NCI-H748 treated with DMSO at 0.1 percent for 48 hours (cell line): Measurements from ENCODE around the gene TOMM20.

Source experiments
- DNase-seq: peaks from one replicate; lab custom pipeline; 2025; lab: John Stamatoyannopoulos, UW

TOMM20 gene

DNA sequence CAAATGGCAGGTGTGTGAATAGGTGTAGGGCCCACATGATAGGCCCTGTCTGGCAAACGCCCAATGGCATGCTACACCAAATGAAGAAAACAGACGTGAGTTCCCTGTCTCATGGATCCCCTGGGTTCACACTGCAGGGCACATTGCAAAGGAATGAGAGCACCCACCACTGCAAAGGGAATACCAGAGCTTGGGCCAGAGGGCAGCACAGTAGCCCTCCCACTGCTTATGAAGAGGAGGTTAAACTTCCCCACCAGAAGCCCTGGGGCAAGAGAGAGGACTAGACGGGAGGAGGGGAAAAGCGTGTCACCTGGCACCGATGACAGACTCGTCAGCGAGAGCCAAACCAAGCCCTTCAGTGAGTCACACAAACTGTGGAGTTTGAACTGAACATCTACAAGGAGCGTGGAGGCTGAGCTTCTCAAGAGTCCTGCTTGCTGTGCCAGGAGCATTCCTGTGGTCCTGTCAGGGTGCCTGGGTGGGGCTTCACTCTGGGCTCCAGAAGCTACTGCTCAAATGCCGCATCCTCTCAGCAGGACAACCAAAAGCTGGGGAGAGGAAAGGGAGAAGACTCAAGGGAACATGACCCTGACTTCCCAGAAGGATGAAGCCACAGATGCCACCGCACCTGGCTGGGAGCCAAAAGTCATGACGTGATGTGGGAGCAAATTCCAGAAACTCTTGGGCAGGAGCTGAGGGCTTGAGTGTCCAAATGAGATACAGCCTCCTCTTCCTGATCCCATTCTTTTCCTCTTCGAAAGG lies 61.1 kb downstream of the TOMM20 start:
- DNase-seq = no peak

DNA sequence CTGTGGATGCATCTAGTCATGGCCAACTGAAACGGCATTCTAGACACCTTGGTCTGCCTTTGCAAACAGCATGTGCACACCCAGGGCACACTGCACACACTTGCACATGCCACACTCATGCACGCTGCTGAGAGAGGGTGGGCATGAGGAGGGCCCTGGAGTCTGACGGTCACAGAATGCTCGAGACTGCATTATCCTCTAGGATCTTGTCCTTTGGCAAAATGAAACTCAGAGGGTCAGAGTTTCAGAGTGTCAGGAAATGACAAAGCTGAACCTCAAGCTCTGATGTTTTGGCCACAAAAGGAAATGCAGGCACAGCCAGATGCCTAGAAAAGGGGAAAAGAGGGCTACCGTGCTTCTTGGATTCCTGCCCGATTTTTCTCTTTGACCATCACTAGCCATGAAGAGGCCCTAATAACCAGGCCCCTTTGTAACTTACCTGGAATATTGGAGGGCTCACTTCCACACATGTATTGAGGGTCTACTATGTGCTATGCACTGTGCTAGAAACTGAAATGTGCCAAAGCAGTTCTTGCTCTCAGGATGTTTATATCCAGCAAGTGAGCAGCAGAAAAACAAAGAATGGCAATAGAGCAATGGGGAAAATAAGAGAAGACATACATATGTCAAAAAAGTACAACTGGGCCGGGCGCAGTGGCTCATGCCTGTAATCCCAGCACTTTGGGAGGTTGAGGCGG lies 65.4 kb downstream of the TOMM20 start:
- DNase-seq = no peak

- DNase-seq = no peak
Observed at GRCh38 chr1:235060607-235061470, 67.8 kb downstream of the TOMM20 start.
